HG02840 (cell line): ENCODE data around the gene RTN4RL1.

Experiments used
- ATAC-seq: cut with Tn5 transposase; IDR thresholded peaks from one replicate; pipeline ENCODE4 v1.9.1; 2021; ENCODE audit warnings: mild to moderate bottlenecking, moderate library complexity, moderate number of reproducible peaks; ENCODE audit not compliant: unreplicated experiment, low FRiP score

The RTN4RL1 gene

GRCh38 chr17:1937461-1937860 lies 87.7 kb downstream of the RTN4RL1 start:
- ATAC-seq = no peak

- ATAC-seq = no peak
Measured at GRCh38 chr17:1936766-1937165, 88.4 kb downstream of the RTN4RL1 start.

DNA sequence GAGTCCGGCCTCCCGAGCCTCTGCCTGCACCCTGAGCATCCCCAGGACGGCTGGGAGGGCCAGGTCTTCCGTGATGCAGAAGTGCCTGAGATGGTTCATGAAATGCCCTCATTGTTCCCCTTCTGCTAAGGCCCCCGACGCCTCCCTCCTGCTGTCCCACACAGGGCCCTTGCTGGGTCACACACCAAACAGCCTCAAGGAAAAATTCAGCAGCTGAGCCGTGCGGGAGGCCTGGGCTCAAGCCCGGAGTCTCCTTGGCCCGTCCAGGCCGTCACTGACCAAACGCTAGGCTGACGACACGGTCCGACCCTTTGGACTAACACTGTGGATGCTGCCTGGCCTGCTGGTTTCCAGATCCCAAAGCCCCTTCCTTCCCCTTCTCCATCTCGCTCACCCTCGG lies 90.2 kb downstream of the RTN4RL1 start:
- ATAC-seq = no peak

DNA sequence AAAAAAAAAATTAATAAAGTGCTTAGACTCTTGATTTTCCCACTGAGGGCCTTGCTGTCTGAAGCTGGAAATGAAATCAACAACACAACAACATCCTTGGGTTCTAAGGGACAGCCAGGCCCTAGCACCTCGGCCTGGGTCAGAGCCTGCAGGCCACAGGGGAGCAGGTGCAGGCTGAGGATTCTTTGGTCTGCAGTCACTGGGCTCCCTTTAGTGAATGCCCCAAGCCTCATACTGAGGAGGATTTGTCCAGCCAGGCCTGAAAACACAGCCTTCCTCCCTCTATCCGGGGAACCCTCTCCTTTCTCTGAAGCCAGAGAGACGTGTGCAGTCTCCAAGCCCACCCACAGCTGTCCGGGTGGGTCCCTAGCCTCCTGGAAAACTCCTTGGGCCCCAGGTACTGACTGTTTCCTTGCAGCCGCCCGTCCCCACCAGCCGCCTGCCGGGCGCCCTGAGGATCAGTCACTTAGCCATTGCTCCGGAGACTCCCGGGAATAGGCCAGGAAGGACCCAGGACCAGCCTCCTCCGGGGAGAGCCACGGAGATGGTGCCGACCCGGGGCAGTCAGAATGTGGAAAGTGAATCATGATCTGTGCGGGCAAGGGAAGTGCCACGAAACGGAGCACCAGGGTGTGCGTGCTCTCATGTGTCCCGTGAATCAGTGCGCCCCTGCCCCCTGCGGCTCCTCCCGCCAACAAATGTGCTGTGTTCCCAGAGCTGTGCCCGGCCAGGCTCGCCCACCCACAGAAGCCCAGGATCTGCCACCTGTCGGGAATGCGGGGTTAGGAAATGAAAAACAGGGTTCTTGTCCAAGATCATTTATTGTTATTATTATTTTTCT lies 91.0 kb downstream of the RTN4RL1 start:
- ATAC-seq = no peak

- no peak for ATAC-seq
Measured at GRCh38 chr17:1931844-1932579, 93.1 kb downstream of the RTN4RL1 start.

DNA sequence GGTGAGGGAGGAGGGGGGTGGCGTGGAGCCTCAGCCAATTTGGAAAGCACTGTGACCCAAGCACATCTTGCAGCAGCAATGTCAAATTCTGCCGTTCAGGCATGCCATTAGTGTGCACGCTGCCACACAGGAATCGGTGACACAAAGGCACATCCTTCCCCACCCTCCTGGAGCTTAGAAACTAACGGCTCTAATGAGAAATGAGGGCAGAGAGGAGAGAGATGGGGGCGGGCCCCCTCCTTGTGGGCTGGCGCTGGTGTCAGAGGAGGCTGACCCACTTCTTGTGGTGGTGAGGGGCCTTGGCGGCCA lies 94.8 kb downstream of the RTN4RL1 start:
- ATAC-seq = no peak

- ATAC-seq = no peak
Measured at GRCh38 chr17:1928976-1929375, 96.2 kb downstream of the RTN4RL1 start.

DNA sequence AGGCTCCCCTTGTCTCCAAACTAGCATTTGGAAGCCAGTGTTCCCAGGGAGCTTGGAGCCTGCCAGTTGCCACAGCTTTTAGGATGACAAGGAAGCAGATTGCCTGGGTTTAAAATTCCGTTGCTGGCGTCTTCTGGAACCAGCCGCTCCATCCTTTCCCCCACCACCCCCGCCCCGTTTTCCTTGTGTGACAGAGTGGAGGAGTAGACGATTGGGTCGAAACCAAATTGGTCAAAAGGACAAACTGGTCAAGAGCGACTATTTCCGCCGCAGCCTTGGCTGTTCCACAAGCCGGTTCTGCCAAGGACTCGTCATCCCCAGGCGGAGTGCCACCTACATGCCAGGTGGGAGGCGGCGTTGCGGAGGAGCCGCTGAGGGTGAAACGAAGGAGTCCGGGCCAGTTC lies 104.2 kb downstream of the RTN4RL1 start:
- ATAC-seq = no peak

DNA sequence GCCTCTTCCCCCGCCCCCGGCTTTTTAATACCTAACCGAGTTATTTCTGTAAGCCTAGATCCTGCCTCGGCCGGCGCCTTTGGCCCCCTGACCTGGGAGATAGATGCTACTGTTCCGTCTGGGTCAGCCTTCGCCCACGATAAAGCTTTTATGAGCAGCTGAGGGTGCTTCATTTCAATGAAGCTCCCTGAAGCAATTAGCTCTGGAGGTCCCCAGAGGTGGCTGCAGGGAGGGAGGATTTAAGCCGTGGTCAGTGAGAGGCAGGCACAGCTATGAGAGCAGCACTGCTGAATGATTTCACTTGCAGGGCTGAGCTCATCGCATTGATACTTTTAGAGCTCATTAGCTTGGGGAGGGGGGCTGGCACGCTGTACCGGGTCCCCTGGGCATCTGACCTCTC lies 105.9 kb downstream of the RTN4RL1 start:
- ATAC-seq = no peak

- no peak for ATAC-seq
Measured at GRCh38 chr17:1918346-1919162, 106.6 kb downstream of the RTN4RL1 start.

- no peak for ATAC-seq
Measured at GRCh38 chr17:1916963-1917715, 108.0 kb downstream of the RTN4RL1 start.

- ATAC-seq = no peak
Measured at GRCh38 chr17:1916316-1916715, 108.8 kb downstream of the RTN4RL1 start.

GRCh38 chr17:1915889-1916288 lies 109.2 kb downstream of the RTN4RL1 start:
- no peak for ATAC-seq

DNA sequence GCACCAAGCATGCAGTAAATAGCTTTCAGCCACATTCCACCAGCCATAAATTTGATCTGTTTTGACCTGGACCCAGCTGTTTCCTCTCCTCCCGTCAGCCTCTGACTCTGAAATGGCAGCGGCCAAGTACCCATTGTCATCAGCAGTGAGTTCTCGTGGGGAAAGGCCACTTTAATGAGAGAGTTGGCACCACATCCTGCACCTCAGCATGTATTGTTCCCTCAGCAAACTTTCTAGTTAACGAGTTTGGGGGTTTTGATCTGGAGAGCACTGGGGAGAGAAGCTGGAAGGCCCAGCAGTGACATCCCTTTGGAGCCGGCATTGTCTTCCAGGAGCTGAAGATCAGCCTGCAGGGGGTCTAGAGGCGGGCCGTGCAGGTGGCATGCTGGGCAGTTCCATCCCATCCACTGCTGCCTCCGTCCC lies 110.5 kb downstream of the RTN4RL1 start:
- no peak for ATAC-seq

DNA sequence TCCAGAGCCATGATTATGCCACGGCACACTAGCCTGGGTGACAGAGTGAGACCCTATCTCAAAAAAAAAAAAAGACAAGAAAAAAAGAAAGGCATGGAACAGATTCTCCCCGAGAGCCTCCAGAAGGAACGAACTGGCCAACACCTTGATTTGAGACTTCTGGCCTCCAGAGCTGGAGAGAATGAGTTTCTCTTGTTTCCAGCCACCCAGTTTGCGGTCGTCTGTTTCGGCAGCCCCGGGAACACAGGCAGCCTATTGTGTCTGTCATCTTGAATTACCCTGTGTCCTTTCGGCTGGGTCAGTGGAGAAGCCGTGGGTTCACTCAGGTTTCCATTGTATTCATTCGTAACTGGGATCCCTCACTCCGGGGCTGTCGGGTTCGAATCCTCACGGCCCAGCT lies 111.4 kb downstream of the RTN4RL1 start:
- ATAC-seq = no peak

DNA sequence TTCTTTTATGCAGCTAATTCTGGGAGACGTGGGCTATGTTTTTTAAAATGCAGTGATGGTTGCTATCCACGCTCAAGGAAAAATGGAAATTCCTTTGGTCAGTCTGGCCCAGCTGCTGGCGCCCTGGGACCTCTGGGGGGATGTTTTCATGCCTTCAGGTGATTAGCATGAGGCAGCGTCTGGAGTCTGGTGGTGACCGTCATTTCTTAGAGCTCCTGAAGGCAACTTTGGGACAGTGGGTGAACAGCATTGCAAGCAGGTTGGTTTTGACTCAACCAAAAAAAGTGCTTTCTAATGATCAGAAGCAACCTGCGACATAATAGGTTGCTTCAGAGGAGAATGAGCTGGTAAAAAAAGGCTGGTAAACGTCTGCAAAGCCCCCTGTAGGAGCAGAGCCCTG lies 113.0 kb downstream of the RTN4RL1 start:
- ATAC-seq = no peak

DNA sequence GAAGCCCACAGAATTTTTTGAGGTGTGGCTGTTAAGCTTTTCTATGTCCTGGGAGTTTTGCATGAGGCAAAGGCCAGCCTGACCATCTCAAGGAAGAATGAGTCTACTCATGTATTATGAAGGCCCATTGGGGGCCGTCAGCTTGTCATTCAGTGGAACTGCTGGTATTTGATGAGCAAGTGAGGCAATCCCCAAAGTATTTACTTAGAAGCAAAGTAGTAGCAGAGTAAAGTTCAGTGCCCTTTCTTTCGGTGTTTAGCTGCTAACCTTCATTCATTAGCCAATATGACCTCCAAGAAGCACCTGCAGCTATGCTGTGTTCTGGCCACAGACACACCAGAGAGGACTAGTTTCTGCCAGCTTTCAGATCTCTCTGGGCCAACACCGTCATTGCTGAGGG lies 115.1 kb downstream of the RTN4RL1 start:
- no peak for ATAC-seq

DNA sequence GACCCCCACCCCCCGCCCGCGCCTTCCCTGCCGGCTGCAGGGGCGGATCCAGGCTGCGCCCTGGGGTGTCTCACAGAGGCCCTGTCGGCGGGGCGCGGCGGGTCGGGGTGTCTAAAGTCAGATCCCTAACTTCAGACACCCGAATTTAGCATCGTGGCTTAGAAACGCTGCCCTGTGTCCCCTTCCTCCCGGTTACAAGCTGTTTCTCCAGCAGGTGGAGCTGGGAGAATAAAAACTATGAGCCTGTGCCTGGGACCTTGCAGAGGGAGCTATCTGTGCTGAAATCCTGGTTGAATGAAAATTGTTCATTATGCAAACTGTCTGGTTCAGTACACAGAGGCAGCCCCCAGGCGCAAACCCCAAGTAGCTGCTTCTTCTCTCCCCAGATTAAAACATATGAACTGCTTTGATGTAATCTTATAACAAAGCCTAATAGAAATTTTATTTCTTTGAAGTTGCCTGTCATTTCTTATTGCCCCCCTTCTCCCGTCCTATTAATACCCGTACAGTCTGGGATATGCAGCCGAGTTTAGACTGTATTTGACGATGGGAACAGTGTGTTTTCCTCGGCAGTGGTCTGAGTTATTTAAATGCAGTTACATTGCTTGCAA lies 116.3 kb downstream of the RTN4RL1 start:
- ATAC-seq = no peak

DNA sequence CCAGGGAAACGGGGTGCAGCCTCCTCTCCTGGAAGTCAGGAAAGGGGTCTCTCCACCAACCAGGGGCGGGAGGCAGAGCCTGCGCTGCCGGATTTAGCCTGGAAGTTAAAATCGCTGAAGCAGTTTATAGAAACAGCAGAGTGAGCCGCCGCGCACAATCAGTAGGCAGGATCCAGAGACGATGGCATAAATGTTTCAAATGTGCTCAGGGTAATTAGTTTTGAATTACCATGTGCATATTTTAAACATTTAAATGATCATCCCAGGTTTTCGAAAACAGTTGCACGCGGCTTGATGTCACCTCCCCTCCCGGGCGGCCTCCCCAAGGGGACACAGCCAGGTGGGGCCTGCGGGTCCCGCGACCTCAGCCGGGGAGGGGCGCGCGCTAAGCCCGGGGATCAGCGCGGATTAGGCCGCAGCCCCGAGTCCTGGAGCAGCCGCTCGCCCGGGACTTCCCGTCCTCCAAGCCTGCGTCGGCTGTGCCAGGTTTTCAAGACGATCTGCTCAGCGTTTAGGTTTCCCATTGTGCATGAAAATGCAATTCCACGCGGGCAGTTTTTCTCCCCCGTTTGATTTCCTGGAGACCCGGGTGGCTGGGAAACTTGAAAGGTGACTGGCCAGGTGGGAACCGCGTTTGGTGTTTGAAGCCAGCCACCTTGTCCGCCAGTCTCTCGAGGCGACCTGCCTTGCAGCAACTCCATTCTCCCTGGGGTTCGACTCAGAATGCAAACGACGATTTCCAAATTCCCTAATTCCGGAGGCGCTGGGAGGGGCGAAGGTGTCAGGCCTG lies 117.0 kb downstream of the RTN4RL1 start:
- ATAC-seq = no peak
